ENCODE measurements around the gene PITPNM3.

Gene PITPNM3

GRCh38 chr17:6480303-6480675 lies 76.1 kb downstream of the PITPNM3 start:
- DNase-seq (ENCODE audit: low read depth in 2 of 2): no peak

- no peak for DNase-seq (ENCODE audit: low read depth in 2 of 2)
Measured at GRCh38 chr17:6479622-6480302, 76.6 kb downstream of the PITPNM3 start.

- DNase-seq (ENCODE audit: low read depth in 2 of 2): no peak
Measured at GRCh38 chr17:6478486-6478885, 77.9 kb downstream of the PITPNM3 start.

- DNase-seq (ENCODE audit: low read depth in 2 of 2): no peak
Measured at GRCh38 chr17:6477831-6478383, 78.4 kb downstream of the PITPNM3 start.

GRCh38 chr17:6476810-6477179 lies 79.6 kb downstream of the PITPNM3 start:
- no peak for DNase-seq (ENCODE audit: low read depth in 2 of 2)

GRCh38 chr17:6476076-6476809 lies 80.1 kb downstream of the PITPNM3 start:
- DNase-seq (ENCODE audit: low read depth in 2 of 2): no peak

- DNase-seq (ENCODE audit: low read depth in 2 of 2): no peak
Measured at GRCh38 chr17:6475411-6475810, 80.9 kb downstream of the PITPNM3 start.

- no peak for DNase-seq (ENCODE audit: low read depth in 2 of 2)
Measured at GRCh38 chr17:6474906-6475305, 81.4 kb downstream of the PITPNM3 start.

GRCh38 chr17:6474376-6474775 lies 82.0 kb downstream of the PITPNM3 start:
- DNase-seq (ENCODE audit: low read depth in 2 of 2): no peak

- DNase-seq (ENCODE audit: low read depth in 2 of 2): peak; percentile 21 to 41
Measured at GRCh38 chr17:6473128-6473767, 83.1 kb downstream of the PITPNM3 start.

GRCh38 chr17:6472517-6472916 lies 83.8 kb downstream of the PITPNM3 start:
- no peak for DNase-seq (ENCODE audit: low read depth in 2 of 2)

GRCh38 chr17:6471531-6472465 lies 84.6 kb downstream of the PITPNM3 start:
- no peak for DNase-seq (ENCODE audit: low read depth in 2 of 2)

- DNase-seq (ENCODE audit: low read depth in 2 of 2): no peak
Measured at GRCh38 chr17:6470751-6471521, 85.4 kb downstream of the PITPNM3 start.

- DNase-seq (ENCODE audit: low read depth in 2 of 2): no peak
Measured at GRCh38 chr17:6470146-6470718, 86.1 kb downstream of the PITPNM3 start.

GRCh38 chr17:6468051-6468790 lies 88.1 kb downstream of the PITPNM3 start:
- no peak for DNase-seq (ENCODE audit: low read depth in 2 of 2)

- DNase-seq (ENCODE audit: low read depth in 2 of 2): no peak
Measured at GRCh38 chr17:6467567-6467966, 88.8 kb downstream of the PITPNM3 start.

GRCh38 chr17:6465206-6466003 lies 91.0 kb downstream of the PITPNM3 start:
- no peak for DNase-seq (ENCODE audit: low read depth in 2 of 2)

- no peak for DNase-seq (ENCODE audit: low read depth in 2 of 2)
Measured at GRCh38 chr17:6464446-6465041, 91.8 kb downstream of the PITPNM3 start.

All from stimulated activated CD8-positive, alpha-beta memory T cell treated with anti-CD3 and anti-CD28 coated beads, Interleukin-2, amount 100 ng/mL, for 1 hour (primary cell).